ENCODE measurements around the gene CA11.

DNA sequence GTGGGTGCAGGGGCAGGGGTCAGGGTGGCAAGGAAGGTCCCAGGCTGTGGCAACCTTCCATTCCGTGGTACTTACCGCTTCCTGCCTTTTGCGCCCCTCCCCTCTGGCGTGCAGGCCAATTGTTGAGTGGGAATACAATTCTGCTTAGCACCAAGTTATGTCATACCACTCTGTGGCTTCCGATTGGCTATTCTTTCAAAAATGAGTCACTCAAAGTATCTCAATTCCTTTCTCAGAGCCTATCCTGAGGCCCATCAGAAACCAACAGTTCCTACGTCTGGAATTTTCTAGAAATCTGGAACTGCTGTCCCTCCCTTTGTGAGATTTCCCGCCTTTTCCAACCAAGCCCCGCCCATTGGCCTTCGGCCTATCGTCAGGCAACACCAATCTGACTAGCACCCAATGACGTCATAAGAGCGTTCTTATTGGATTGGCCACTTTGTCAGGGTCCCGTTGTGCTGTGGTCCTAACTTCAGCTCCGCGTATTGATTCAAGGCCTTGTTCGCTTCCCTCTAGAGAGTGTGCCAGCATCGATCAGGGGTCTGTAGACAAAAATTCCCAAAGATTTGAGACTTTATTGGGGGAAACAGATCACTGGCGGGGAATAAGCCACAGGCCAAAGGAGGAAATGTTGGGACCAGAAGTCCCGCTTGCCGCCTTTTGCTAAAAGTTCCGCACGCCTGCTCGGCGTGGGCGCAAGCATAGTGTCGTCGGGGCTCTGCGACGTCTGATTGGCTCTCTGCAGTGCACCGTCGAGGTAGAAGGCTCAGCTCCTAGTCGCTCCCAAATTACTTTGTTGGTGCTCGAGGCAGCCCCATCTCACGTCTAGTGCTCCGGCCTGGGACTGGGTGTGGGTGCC, 15.1 kb upstream of the CA11 start:
- no peak for TF ChIP-seq EP300 (IDR thresholded peaks at IDR 0.05; ENCODE audit: borderline replicate concordance)
- no peak for TF ChIP-seq TCF12 (IDR thresholded peaks at IDR 0.05; ENCODE audit: low read depth)
- TF ChIP-seq, protein P1, sequence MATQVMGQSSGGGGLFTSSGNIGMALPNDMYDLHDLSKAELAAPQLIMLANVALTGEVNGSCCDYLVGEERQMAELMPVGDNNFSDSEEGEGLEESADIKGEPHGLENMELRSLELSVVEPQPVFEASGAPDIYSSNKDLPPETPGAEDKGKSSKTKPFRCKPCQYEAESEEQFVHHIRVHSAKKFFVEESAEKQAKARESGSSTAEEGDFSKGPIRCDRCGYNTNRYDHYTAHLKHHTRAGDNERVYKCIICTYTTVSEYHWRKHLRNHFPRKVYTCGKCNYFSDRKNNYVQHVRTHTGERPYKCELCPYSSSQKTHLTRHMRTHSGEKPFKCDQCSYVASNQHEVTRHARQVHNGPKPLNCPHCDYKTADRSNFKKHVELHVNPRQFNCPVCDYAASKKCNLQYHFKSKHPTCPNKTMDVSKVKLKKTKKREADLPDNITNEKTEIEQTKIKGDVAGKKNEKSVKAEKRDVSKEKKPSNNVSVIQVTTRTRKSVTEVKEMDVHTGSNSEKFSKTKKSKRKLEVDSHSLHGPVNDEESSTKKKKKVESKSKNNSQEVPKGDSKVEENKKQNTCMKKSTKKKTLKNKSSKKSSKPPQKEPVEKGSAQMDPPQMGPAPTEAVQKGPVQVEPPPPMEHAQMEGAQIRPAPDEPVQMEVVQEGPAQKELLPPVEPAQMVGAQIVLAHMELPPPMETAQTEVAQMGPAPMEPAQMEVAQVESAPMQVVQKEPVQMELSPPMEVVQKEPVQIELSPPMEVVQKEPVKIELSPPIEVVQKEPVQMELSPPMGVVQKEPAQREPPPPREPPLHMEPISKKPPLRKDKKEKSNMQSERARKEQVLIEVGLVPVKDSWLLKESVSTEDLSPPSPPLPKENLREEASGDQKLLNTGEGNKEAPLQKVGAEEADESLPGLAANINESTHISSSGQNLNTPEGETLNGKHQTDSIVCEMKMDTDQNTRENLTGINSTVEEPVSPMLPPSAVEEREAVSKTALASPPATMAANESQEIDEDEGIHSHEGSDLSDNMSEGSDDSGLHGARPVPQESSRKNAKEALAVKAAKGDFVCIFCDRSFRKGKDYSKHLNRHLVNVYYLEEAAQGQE (IDR thresholded peaks at IDR 0.05; ENCODE audit: low read depth): no peak
- TF ChIP-seq FOXM1 (IDR thresholded peaks at IDR 0.05; ENCODE audit: borderline replicate concordance, low read depth): no peak
- no peak for TF ChIP-seq TEAD4 (IDR thresholded peaks at IDR 0.05)
- no peak for TF ChIP-seq YY1 (IDR thresholded peaks at IDR 0.05; ENCODE audit: low read depth)
